Endothelial cell of umbilical vein (primary cell): ENCODE measurements around the gene RASL12. TPM values are rescaled to one million over a fixed set of nuclear protein-coding genes. Genes with fewer than 3 reads are reported as not detected.

Experiments used
- BruUV-seq: library from RNA; stranded (reverse); fragments of 400-500 nt; replicated peaks from 2 replicates; lab custom pipeline; 2021; lab: Mats Ljungman, UMichigan
- CTCF ChIA-PET: fragments of 300-600, 350-600 bp; sonication (Branson Sonifier 250); formaldehyde crosslinking; loops from one replicate; lab custom pipeline; 2021; ENCODE audit warnings: antibody characterized with exemption, inconsistent platforms; lab: Charles Lee
- POLR2A ChIA-PET: fragments of 300-600, 350-600 bp; sonication (Branson Sonifier 250); formaldehyde crosslinking; loops from one replicate; lab custom pipeline; 2021; ENCODE audit warnings: antibody characterized with exemption, inconsistent platforms; lab: Charles Lee
- DNase-seq: peaks from one replicate; pipeline ENCODE4 v3.0.0-alpha.2; 2011; ENCODE audit warnings: low read depth, low spot score
- FAIRE-seq: peaks from 2 replicates; lab custom pipeline; 2011; peaks lifted over from hg19 to GRCh38; lab: Jason Lieb, UNC
- H2AFZ ChIP-seq: 2 replicates; pipeline ENCODE4 v1.6.0; 2012; ENCODE audit warnings: low read depth, low read length, control low read depth, inconsistent platforms
- H3K27ac ChIP-seq: 2 replicates; pipeline ENCODE4 v1.5.1; 2011; ENCODE audit warnings: low read depth, mild to moderate bottlenecking, control low read depth, low read length, moderate library complexity; ENCODE audit not compliant: insufficient read depth
- H3K27me3 ChIP-seq, 2 experiments: 2 replicates each; pipeline versions ENCODE4 v1.6.0 to v1.6.1; 2011; ENCODE audit warnings: low read length in 2 of 2, mixed read lengths in 1 of 2; ENCODE audit not compliant: control insufficient read depth in 2 of 2, insufficient read depth in 2 of 2
- H3K36me3 ChIP-seq, 2 experiments: 2 replicates in 1 of 2; 3 replicates in 1 of 2; pipeline ENCODE4 v1.5.1; 2011; ENCODE audit warnings: low read length in 2 of 2, mild to moderate bottlenecking in 1 of 2, moderate library complexity in 1 of 2; ENCODE audit not compliant: control insufficient read depth in 2 of 2, insufficient read depth in 2 of 2; ENCODE audit errors: extremely low read depth in 1 of 2
- H3K4me1 ChIP-seq: 3 replicates; pipeline ENCODE4 v1.5.1; 2011; ENCODE audit warnings: mild to moderate bottlenecking, low read length; ENCODE audit not compliant: control insufficient read depth, insufficient read depth; ENCODE audit errors: extremely low read depth
- H3K4me2 ChIP-seq: 2 replicates; pipeline ENCODE4 v1.6.1; 2011; ENCODE audit warnings: low read length, control low read depth, mixed read lengths; ENCODE audit not compliant: insufficient read depth
- H3K4me3 ChIP-seq, 3 experiments: fragments of 200-600 bp in 1 of 3; sonication (generic), shearing (Covaris generic) in 1 of 3; replicated peaks in 1 of 3; 2 replicates each; pipeline ENCODE4 v1.5.1; 2011 to 2016; ENCODE audit warnings: control low read depth in 3 of 3, low read length in 3 of 3, mild to moderate bottlenecking in 2 of 3, inconsistent platforms in 1 of 3, low read depth in 1 of 3, moderate library complexity in 1 of 3; ENCODE audit not compliant: insufficient read depth in 1 of 3
- H3K79me2 ChIP-seq: 2 replicates; pipeline ENCODE4 v1.6.0; 2012; ENCODE audit warnings: low read length, inconsistent platforms; ENCODE audit not compliant: control insufficient read depth, insufficient read depth
- H3K9ac ChIP-seq: replicated peaks from 2 replicates; pipeline ENCODE3; 2011; ENCODE audit warnings: low read length, control low read depth; ENCODE audit not compliant: insufficient read depth; ENCODE audit errors: extremely low read depth
- H3K9me1 ChIP-seq: replicated peaks from 3 replicates; pipeline ENCODE4 v1.6.0; 2011; ENCODE audit warnings: mild to moderate bottlenecking, low read length; ENCODE audit not compliant: control insufficient read depth, insufficient read depth; ENCODE audit errors: extremely low read depth
- H3K9me3 ChIP-seq: replicated peaks from 2 replicates; pipeline ENCODE4 v1.5.1; 2012; ENCODE audit warnings: low read length, inconsistent platforms; ENCODE audit not compliant: control insufficient read depth, insufficient read depth
- H4K20me1 ChIP-seq: replicated peaks from 2 replicates; pipeline ENCODE3; 2011; ENCODE audit warnings: mild to moderate bottlenecking, low read length; ENCODE audit not compliant: control insufficient read depth, insufficient read depth; ENCODE audit errors: extremely low read depth
- CTCF ChIP-seq, 2 donors: IDR thresholded peaks; 1 replicate in 1 of 2; 2 replicates in 1 of 2; pipeline ENCODE4 v1.5.1; 2011; ENCODE audit warnings: low read length in 2 of 2, mild to moderate bottlenecking in 2 of 2, moderate library complexity in 2 of 2, control low read depth in 1 of 2, inconsistent platforms in 1 of 2, low read depth in 1 of 2; ENCODE audit not compliant: insufficient read depth in 1 of 2; ENCODE audit errors: extremely low read depth in 1 of 2
- EZH2 ChIP-seq: IDR thresholded peaks from 2 replicates; pipeline ENCODE4 v1.6.1; 2012; ENCODE audit warnings: borderline replicate concordance, low read depth, mild to moderate bottlenecking, moderate library complexity, low read length, inconsistent platforms; ENCODE audit not compliant: severe bottlenecking
- FOS ChIP-seq: IDR thresholded peaks from 2 replicates; pipeline ENCODE4 v1.6.1; 2011; ENCODE audit warnings: mild to moderate bottlenecking, low read length, moderate library complexity, borderline replicate concordance; ENCODE audit not compliant: insufficient read depth
- GATA2 ChIP-seq: IDR thresholded peaks from 2 replicates; pipeline ENCODE4 v1.7.0; 2011; ENCODE audit warnings: low read depth, mild to moderate bottlenecking, moderate library complexity, mixed read lengths, low read length; ENCODE audit not compliant: insufficient read length, insufficient read depth
- JUN ChIP-seq: IDR thresholded peaks from 2 replicates; pipeline ENCODE4 v1.6.1; 2011; ENCODE audit warnings: borderline replicate concordance, low read depth; ENCODE audit not compliant: insufficient read length, insufficient read depth
- MAX ChIP-seq: IDR thresholded peaks from 2 replicates; pipeline ENCODE4 v1.6.1; 2011; ENCODE audit not compliant: insufficient read depth, insufficient read length
- MYC ChIP-seq: IDR thresholded peaks from one replicate; pipeline ENCODE4 v1.6.1; 2011; ENCODE audit warnings: mild to moderate bottlenecking, low read depth, low read length
- POLR2A ChIP-seq: IDR thresholded peaks from 2 replicates; pipeline ENCODE4 v1.6.1; 2012; ENCODE audit warnings: low read depth, mild to moderate bottlenecking, control low read depth, low read length
- POLR2AphosphoS5 ChIP-seq: IDR thresholded peaks from 2 replicates; pipeline ENCODE4 v1.6.1; 2012; ENCODE audit warnings: low read depth, mild to moderate bottlenecking, control low read depth, low read length, moderate library complexity; ENCODE audit not compliant: insufficient read depth
- dilution Hi-C: fragments of 300-500 bp; cut with MboI; formaldehyde crosslinking; loops from one replicate; pipeline ENCODE4 v1.15.0; 2019; ENCODE audit warnings: low sequenced_read_pairs; ENCODE audit not compliant: extremely low pct_ligation_motif_present
- intact Hi-C: fragments of 100-400 bp; cut with micrococcal nuclease; formaldehyde crosslinking; loops from one replicate; pipeline ENCODE4 v1.10.0; 2022
- polyA plus RNA-seq, 4 experiments: library from polyadenylated mRNA; depleted of rRNA in 3 of 4; stranded (reverse) in 3 of 4; unstranded in 1 of 4; fragments of >200 nt; gene quantifications; 2 replicates each; pipeline versions ENCODE4 v1.2.1 to v1.2.3, GENCODE V29; 2011 to 2012; ENCODE audit warnings: missing spikeins in 1 of 4
- total RNA-seq: library from RNA; stranded (reverse); gene quantifications from 2 replicates; pipeline ENCODE4 v1.2.3, GENCODE V29; 2021

The RASL12 gene
- total and polyA plus RNA-seq, 2 donors (not counting 3 experiments of a cell fraction or from before 2014, with no cell fraction given) = not detected

GRCh38 chr15:65066001-65066634 lies 1.7 kb downstream of the RASL12 start:
- Histone ChIP-seq H3K9me1 (no peaks in the 10 kb centered on the region), H3K4me2 (no peak overlapping the region), H3K9me3 (no peaks in the 10 kb centered on the region), H2AFZ (no peak overlapping the region), H4K20me1 (no peaks in the 10 kb centered on the region), H3K79me2 (no peaks in the 10 kb centered on the region), H3K4me3 (no peak overlapping the region), H3K9ac (no peak overlapping the region), H3K4me1 (no peaks in the 10 kb centered on the region), H3K36me3 (no peaks in the 10 kb centered on the region), H3K27me3 (peaks cover 31 to 44% of the 10 kb centered on the region in 2 experiments), H3K27ac (no peak overlapping the region)
- DNase-seq = no peak
- no TSS peak for BruUV-seq
- ChIA-PET POLR2A (no interaction called here), CTCF (interaction anchor here (1.0 to 5.2 kb wide), 7 partner anchors 10 to 35 kb away, joined by 3 to 35 read pairs (median 6); partner anchors contain the start of gene KBTBD13)
- FAIRE-seq = no peak
- intact Hi-C loops = no loop called here
- dilution Hi-C loops = no loop called here
- TF ChIP-seq FOS (no peak), MAX (no peak), MYC (no peak), POLR2A (no peak), GATA2 (no peak), EZH2 (no peak), POLR2AphosphoS5 (no peak), JUN (no peak), CTCF (IDR thresholded peaks at IDR 0.05; ENCODE audit: extremely low read depth in 1 of 2, insufficient read depth in 1 of 2, low read depth in 1 of 2, low read length in 2 of 2) (no peak)
